GM19463 (cell line): ENCODE results near the gene SYNPR.
"Not testable (repeated sequence)": the region's sequence is repeated elsewhere in the genome, so short reads cannot be mapped to it uniquely, and the experiment has no call there.

Experiments
- ATAC-seq: cut with Tn5 transposase; IDR thresholded peaks from one replicate; pipeline ENCODE4 v1.9.1; 2021; ENCODE audit warnings: mild to moderate bottlenecking, moderate library complexity; ENCODE audit not compliant: unreplicated experiment

SYNPR gene

DNA sequence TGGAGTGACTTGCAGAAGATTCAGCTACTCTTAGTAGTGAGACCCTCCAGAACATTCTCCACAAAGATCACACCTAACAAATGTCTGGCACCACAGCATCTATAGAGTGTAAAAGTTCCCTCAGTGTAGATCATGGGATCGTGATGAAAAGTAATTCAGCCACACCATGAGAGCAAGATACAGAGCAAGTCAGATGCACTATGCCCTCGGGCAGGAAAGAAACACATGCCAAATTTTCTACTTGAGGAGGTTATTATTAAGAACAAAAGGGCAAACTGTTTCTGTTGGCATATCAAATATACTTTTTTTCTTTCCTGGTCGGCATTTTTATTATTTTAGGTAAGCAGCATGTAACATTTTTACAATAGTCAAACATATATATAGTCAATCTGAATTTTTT lies 329.6 kb downstream of the SYNPR start:
- no peak for ATAC-seq

GRCh38 chr3:63609408-63609807 lies 331.3 kb downstream of the SYNPR start:
- ATAC-seq: no peak

DNA sequence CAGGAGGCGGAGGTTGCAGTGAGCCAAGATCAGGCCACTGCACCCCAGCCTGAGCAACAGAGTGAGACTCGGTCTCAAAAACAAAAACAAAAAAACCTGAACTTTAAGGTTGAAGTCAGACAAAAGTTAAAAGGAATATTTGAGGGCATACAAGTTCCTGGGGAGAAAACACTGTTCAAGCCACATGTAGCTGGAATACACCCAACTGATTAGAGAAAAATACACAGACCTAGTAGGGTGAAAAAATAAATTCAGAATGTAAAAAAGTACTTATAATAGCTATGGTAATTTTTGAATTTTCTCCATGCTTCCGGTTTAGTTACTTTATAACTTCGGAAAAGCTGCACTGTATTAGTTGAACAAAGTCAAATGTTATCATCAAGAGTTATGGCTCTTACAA lies 331.7 kb downstream of the SYNPR start:
- no peak for ATAC-seq

GRCh38 chr3:63611382-63611781 lies 333.3 kb downstream of the SYNPR start:
- no peak for ATAC-seq

GRCh38 chr3:63613561-63613960 lies 335.5 kb downstream of the SYNPR start:
- no peak for ATAC-seq

GRCh38 chr3:63617391-63617790 lies 339.3 kb downstream of the SYNPR start:
- ATAC-seq: no peak

DNA sequence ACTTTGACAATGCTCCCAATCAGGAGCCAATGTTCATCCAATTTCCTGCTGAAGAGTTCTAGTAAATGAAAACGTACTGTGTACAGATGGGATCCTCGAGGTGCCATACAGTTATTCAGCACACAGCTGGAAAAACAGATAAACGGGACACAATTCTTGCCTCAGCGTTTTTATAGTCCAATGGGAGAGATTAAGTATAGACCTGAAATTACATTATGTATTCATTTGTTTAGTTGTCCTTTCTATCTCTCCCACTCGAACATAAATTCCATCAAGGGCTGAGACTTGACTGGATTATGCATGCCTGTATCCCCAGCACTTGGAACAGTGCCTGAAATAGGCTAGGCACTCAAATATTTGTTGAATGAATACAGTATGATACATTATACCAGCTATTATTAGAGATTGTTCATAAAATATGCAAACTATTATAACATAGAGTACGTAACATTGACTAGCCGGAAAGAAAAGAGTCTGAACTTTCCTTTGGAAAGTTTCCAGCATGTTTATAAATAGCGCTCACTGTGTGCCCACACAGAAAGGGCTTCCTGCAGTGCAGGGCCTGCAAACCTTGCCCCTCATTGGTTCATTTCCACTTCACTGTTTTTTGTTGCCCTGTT lies 346.9 kb downstream of the SYNPR start:
- no peak for ATAC-seq

- no peak for ATAC-seq
Observed at GRCh38 chr3:63631670-63632069, 353.6 kb downstream of the SYNPR start.

GRCh38 chr3:63635186-63635585 lies 357.1 kb downstream of the SYNPR start:
- no peak for ATAC-seq

GRCh38 chr3:63639806-63640205 lies 361.7 kb downstream of the SYNPR start:
- ATAC-seq: no peak

DNA sequence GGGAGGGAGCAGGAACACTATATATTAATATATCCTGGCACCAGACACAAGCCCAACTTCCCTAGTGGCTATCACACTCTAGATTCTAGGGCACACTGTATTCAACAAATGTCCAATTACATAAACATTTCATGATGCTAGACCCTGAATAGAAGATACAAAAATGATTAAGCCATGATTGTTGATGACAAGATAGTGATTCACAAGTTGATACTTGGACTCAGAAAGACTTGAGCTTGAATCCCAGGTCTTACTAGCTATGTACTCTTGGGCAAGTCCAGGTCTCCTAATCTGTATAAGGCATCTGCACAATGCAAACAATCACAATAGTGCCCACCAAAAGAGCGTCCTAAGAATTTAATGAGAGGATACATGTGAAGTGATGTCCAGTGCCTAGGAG lies 364.4 kb downstream of the SYNPR start:
- ATAC-seq: no peak

DNA sequence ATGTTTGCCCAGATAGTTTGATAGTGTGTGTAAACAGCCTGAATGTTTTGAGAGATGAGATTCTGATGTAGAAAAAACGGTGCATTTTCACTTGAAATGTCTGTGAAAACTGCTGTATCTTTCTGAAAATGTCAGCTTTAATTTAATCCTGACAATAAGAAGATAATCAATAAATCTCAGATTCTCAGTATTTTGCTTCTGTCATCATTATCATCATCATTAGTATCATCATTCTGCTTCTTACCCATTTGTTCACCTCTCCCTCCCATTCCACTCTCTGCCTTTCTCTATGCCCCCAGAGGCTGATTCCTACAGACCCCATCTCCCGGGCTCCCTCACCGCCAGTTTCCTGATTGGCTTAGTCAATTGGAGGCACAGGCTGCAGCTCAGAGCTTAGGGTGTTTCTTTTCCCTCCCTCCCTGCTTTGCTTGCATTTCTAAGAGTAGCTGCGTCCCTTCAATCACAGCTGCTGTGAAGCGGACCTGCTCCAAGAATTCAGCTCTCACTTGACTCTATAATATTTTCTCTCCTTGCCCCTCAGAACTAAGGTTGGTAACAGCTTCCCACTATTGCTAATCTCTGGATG lies 366.2 kb downstream of the SYNPR start:
- no peak for ATAC-seq

GRCh38 chr3:63644928-63645781 lies 367.0 kb downstream of the SYNPR start:
- ATAC-seq: not testable (repeated sequence)

- no peak for ATAC-seq
Observed at GRCh38 chr3:63652066-63652725, 374.1 kb downstream of the SYNPR start, which contains the start of gene SNTN. Gene SNTN, plus strand, starts transcription at chr3:63652675. Its CDS starts 13 bp downstream, at chr3:63652688.

DNA sequence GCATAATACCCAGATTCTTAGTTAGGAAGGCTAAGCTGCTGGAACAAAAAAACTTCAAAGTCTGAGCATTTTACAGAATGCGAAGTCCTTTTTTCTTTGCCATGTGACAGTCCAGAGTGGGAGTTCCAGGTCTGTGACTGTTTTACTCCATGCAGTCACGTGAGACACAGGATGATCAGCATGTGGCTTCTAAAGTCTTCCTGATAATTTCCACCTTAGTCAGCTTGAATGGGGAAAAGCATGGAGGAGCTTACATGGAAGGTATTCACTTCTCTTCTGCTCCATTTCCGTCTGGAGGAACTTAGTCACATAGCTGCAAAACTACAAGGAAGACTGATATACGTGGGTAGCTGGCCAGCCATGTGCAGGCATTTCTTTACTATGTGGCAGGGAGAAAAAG lies 376.1 kb downstream of the SYNPR start:
- no peak for ATAC-seq

DNA sequence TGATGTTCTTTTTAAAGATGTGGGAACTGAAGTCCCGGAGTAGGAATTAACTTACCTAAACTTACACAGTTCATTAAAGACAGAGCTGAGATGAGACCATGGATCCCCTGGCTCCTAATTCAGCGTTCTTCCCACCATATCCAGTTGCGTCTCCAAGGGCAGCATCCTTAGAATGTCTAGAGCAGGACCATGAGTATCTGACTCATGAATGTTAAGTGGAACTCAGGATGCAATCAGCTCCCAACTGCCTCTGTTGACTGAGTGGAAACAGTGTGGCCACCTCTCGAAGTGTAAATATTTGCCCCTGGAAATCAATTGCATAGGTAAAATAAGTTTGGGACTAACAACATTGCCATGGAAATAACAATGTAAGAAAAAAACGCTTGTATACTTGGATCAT lies 376.8 kb downstream of the SYNPR start:
- no peak for ATAC-seq

DNA sequence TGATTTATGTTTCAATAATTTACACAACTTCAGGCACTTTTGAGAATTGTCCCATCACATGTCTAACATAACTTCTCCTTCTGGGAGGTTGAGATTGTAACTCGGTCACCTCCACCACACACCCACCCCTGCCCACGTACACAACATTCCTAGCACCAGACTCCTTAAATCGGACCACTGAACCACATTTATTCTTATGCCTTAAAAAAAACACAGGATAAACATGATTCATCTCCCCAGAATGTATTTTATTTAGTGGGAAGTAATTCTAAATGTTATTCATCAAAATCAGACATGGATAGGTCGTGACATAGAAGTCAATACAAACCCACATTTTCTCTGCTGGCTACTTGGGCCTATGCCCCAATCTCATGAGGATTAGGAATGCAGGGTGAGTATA lies 377.4 kb downstream of the SYNPR start:
- no peak for ATAC-seq

DNA sequence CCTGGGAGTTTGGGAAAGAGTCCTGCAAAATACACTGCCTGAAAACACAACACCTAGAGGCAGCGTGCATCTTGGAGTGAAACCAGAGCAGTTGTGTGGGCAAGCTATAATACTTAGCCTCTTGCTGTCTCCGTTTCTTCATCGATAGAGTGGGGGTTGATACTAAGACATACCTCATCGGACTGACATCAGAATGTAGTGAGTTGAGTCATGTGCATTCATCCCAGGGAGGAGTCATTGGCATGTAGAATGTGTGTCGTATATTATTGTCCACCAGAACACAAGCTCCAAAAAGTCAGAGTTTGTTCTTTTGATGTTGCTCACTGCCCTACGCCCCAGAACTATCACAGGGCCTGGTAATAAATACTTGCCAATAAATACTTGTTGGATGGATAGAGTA lies 378.7 kb downstream of the SYNPR start:
- ATAC-seq: no peak

GRCh38 chr3:63661242-63661641 lies 383.1 kb downstream of the SYNPR start:
- no peak for ATAC-seq

DNA sequence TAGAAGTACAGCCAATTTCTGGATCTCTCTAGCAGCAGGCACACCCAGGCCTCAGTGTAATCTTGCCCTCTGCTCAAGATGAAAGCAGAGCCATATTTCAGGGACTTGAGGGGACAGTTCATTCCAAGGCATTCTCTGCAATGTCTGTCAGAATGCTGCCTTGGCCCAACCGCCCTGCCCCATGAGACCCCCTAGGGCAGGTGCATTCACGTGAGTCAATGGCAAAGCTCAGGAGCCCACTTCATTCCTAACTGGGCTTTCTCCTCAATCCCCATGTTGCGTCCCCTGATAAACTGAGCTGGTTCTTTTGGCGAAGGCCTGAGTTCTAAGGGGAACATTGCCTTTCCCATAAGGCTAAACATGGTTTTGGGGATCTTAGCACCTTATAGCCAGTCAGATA lies 383.9 kb downstream of the SYNPR start:
- ATAC-seq: no peak

DNA sequence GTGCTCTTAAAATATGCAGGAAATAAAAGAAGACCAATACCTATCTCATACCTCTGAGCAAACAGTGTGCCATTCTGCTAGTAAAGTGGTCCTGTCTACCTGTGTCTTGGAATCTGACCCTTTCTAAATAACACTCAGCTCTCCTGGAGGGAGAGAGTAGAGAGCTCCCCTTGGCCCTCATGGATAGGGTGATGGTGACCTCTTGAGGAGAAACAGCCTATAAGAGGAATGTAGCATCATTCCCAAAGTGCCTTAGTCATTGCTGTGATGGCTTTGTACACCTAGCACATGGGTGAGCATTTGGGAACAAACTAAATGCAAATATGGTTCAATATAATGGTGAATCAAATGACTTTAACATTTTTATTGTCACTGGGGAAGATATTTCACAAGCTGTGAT lies 384.4 kb downstream of the SYNPR start:
- ATAC-seq: no peak
